ENCODE data around the gene GPLD1. TPM values are rescaled to one million over a fixed set of nuclear protein-coding genes. Genes with fewer than 3 reads are reported as not detected.
"Not testable (repeated sequence)": the region's sequence is repeated elsewhere in the genome, so short reads cannot be mapped to it uniquely, and the experiment has no call there.

GPLD1 gene
- not detected in 2 replicates for total RNA-seq (2014; rRNA removed)
- polyA plus RNA-seq (2012): 0.07 TPM

GRCh38 chr6:24489470-24489869, at the start of gene GPLD1:
Gene GPLD1 (minus strand): TSS chr6:24489578. CDS start chr6:24489511, 67 bp downstream.
- DNase-seq (ENCODE audit: low read depth): no peak

- DNase-seq (ENCODE audit: low read depth): no peak
Measured at GRCh38 chr6:24537771-24538385, 48.5 kb upstream of the GPLD1 start.

- DNase-seq (ENCODE audit: low read depth): no peak
Measured at GRCh38 chr6:24537082-24537699, 47.8 kb upstream of the GPLD1 start.

- no peak for DNase-seq (ENCODE audit: low read depth)
Measured at GRCh38 chr6:24536466-24536865, 47.1 kb upstream of the GPLD1 start.

DNA sequence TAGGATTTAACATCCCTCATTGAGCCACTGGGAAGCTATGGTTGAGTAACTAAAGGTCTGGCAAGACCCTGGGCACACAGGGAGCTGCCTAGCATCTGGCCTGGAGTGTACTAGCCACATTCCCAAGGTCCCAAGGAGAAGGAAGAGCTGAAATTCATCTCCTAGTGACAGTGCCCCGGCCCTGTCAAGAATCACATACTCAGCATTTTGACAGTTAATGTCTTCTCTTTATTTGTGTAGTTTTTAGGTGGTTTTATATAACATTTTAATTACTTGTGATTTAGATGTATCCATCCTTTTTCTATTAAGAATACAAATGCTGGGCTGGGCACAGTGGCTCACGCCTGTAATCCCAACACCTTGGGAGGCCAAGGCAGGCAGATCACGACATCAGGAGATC, 45.8 kb upstream of the GPLD1 start:
- no peak for DNase-seq (ENCODE audit: low read depth)

GRCh38 chr6:24534329-24534728, 45.0 kb upstream of the GPLD1 start:
- DNase-seq (ENCODE audit: low read depth): no peak

DNA sequence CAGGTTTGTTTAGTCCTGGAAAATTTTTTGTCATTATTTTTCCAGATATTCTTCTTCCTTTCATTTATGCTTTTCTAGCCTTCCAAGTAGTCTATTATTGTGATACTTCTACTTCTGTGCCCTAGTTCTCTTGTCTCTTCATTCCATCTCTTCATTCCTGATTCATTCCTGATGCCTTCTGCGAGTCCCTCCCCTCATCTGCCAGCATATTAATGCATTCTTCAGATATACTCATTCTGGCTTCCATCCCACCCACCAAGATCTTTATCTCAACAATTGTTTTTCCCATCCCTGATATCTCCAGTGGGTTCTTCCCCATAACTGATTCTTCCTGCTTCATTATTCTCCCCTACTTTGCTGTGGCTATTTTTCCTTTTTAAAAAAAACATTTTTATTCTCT, 40.6 kb upstream of the GPLD1 start:
- DNase-seq (ENCODE audit: low read depth): no peak

DNA sequence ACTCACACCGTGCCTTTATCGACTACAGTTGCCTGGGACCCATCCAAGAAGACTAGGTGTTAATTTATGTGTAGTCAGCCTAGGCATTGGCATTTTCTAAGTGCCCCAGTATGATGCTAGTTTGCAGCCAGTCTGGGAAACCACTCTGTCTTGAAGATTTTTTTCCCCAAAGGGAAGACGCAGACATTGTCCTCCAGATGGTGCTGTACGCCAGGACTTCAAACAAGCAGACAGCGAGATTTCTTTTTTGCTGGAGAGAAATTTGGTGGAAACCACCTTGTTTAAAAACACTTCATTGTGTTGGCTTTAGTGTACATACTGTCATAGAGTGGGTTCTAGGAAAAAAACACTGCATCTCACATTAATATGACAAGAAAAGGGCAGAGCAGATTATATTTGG, 35.4 kb upstream of the GPLD1 start:
- DNase-seq (ENCODE audit: low read depth): peak; percentile 38

GRCh38 chr6:24524329-24524728, 35.0 kb upstream of the GPLD1 start:
- DNase-seq (ENCODE audit: low read depth): no peak

- DNase-seq (ENCODE audit: low read depth): peak; percentile 83
Measured at GRCh38 chr6:24522228-24523176, 33.1 kb upstream of the GPLD1 start.

- DNase-seq (ENCODE audit: low read depth): peak; percentile 42
Measured at GRCh38 chr6:24520929-24521546, 31.7 kb upstream of the GPLD1 start.

DNA sequence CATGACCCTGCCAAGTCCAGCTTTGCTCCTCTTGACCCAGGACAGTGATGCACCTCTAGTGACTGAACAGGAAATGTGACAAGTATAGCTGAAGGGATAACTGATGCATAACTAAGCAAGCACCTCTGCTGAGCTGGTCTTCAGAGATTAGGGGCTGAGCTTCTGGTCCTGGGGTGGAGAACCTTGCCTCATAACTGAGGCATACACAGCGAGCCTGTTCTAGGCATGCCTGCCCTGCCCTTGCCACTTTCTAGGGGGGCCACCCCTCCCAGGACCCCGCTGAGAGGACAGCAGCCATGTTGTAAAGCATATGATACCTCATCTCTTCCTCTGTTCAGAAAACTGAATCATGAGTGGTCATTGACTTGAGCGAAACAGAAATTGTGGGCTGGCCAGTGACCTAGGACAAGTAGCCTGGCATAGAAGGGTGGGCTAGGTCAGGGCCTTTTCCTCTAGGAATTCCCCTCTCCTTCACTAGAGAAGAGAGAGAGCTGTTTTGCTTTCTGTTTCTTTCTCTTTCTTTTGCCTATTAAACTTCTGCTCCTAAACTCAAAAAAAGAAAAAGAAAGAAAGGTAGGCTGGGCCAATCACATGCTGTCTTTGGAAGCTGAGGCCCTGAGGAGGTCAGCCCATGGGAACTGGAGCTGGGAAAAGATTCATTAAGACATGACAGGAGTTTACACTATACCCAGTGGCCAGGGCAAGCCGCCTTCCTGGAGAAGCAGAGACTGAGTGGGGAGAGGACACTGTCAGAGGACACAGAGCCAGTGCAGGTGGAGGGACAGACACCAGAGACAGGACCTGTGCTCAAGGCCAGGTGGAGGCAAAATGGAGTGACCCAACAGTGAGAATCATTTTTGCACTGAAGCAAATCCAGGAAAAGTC, 28.5 kb upstream of the GPLD1 start:
- DNase-seq (ENCODE audit: low read depth): no peak

DNA sequence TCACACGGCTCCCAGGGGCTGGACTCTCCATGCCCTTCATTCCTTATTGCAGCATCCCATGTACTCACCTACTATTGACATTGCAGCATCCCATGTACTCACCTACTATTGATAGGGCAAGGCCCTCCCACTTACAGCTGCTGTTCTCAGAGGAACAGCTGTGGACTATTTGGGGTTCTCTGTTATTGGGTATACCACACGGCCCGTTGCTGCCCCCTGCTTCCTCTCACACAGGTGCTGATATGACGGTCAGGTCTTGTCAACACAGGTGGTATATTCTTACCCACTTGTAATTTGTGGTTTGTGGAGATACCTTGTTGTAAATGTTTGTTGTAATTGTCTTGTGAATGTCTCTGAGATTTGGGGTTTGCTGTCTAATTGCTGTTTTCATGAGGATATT, 24.2 kb upstream of the GPLD1 start:
- no peak for DNase-seq (ENCODE audit: low read depth)

- not testable (repeated sequence) for DNase-seq (ENCODE audit: low read depth)
Measured at GRCh38 chr6:24511976-24512375, 22.6 kb upstream of the GPLD1 start.

GRCh38 chr6:24506814-24507520, 17.6 kb upstream of the GPLD1 start:
- DNase-seq (ENCODE audit: low read depth): no peak

DNA sequence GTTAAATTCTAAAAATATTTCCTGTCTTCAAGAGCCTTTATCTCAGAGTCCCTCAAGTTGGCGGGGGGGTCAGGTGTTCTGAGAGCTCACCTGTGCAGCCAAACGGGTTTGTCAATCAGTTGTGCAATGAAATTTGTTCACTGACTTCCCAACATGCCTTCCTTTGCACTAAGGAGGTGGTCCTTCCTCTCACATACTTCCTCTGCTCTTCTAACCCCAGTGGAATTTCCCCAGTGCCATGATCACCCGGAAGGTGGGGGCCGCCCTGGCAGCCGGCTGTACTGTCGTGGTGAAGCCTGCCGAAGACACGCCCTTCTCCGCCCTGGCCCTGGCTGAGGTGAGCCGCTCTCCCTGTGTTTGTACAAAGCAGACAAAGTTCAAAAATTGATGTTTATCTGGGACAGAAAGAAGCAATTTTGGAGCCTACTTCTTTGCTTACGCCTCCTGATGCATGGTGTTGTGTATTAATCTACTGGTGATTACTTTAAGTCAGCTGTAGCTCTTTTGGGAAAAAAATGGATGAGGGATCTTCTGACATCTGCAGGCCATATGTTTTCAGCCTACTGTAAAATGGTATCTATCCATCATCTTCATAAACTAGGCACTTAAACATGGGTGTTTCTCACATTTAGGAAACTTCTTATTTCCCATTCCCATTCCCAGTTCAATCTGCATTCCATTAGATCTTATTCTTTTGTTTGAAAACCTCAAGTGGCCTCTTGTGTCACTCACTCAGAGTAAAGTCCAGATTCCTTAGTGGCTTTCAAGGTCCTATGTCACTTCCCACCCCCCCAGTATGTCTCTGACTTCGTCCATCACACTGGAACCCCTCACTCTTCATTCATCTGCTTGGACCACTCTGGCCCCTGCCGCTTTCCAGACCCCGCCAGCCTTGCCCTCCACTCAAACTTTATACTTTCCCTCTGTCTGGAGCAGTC, 15.5 kb upstream of the GPLD1 start:
- no peak for DNase-seq (ENCODE audit: low read depth)

DNA sequence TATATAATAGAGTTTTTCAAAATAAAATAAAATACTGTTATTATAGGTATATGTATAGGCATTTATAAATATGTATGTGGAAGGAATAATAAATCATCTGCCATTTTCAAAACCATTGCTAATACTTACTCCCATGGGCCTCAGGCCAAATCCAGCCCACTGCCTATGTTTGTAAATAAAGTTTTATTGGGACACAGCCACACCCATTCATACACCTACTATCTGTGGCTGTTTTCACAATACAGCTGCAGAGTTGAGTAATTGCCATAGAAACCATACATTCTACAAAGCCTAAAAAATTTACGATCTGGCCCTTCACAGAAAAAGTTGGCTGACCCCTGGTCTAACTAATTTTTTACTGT, 14.9 kb upstream of the GPLD1 start:
- no peak for DNase-seq (ENCODE audit: low read depth)

DNA sequence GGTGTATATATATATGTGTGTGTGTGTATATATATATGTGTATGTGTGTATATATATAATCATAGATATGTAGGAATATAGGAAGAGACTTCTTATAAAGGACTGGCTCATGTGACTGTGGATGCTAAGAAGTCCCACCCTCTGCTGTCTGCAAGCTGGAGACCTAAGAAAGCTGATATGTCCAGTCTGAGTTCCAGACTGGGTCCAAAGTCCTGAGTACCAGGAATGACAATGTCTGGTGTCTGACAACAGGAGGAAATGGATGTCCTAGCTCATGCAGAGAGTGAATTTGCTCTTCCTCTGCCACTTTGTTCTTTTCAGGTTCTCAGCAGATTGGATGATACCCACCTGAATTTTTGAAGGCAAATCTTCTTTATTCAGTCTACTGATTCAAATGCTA, 12.5 kb upstream of the GPLD1 start:
- DNase-seq (ENCODE audit: low read depth): no peak

DNA sequence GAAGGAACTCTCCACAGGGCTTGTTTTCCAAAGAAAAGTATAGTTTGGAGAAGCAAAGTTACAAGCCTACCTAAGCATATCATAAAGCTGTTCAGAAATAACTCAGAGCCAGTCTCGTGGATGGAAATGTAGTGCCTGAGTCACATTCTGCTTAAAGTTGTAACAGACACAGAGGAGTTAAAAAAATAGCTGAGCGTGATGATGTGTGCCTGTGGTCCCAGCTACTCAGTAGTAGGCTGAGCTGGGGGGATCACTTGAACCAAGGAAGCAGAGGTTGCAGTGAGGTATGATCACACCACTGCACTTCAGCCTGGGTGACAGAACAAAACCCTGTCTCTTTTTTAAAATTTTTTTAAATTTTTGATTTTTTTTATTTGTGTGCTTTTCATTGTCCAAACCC, 12.0 kb upstream of the GPLD1 start:
- DNase-seq (ENCODE audit: low read depth): no peak
